H1 (cell line): ENCODE results near the gene USP3. TPM values are rescaled to one million over a fixed set of nuclear protein-coding genes. Genes with fewer than 3 reads are reported as not detected.

Source experiments
- EP300 ChIP-seq, 2 experiments: IDR thresholded peaks; 1 replicate in 1 of 2; 2 replicates in 1 of 2; pipeline ENCODE4 v1.6.1; 2011 to 2012; ENCODE audit warnings: low read depth in 2 of 2, low read length in 2 of 2, mild to moderate bottlenecking in 2 of 2, borderline replicate concordance in 1 of 2, inconsistent platforms in 1 of 2, moderate library complexity in 1 of 2
- polyA plus RNA-seq, 7 experiments: library from polyadenylated mRNA; depleted of rRNA in 3 of 7; stranded (reverse) in 5 of 7; unstranded in 2 of 7; fragments of >200 nt in 5 of 7; fragments of 200-250 nt in 2 of 7; gene quantifications; 1 replicate in 5 of 7; 2 replicates in 1 of 7; 4 replicates in 1 of 7; pipeline versions ENCODE4 v1.2.1 to v1.2.3, GENCODE V29; 2011 to 2013; ENCODE audit warnings: missing spikeins in 2 of 7, mixed read lengths in 2 of 7
- total RNA-seq: library from RNA; stranded (reverse); fragmentation: NEBNext Ultra II Directional; extraction: Animal tissue kit (Norgen Biotek cat#: 25700); gene quantifications from 2 replicates; pipeline ENCODE4 v1.2.1, GENCODE V29; 2021

The USP3 gene
- total and polyA plus RNA-seq, 2 of the 8 experiments (the other 6 are each of a cell fraction or from before 2014, with no cell fraction given) = 15.5 to 16.2 TPM

DNA sequence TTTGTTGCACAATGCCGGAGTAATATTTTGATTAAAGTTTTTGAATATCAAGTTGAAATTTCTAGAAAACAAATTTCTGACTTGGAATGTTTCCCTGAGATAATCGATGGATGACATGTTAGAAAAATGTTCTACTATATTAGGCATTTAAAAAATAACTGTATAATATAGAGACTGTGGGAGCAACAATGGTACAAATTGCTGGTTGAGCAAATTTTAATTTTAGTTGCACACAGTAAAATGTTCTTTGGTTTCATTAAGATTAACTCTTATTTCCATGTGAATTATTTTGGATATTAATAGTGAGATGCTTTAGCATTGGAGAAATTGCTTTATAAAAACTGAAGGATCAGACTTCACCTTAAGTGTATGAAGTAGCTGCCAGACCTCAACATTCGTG, 9.3 kb downstream of the USP3 start (continued):
- TF ChIP-seq EP300 (IDR thresholded peaks at IDR 0.05; ENCODE audit: borderline replicate concordance in 1 of 2, low read depth in 2 of 2, low read length in 2 of 2) = no peak
